ENCODE measurements around the gene PLEKHB2.
"Not testable (repeated sequence)": the region's sequence is repeated elsewhere in the genome, so short reads cannot be mapped to it uniquely, and the experiment has no call there.

The PLEKHB2 gene

GRCh38 chr2:131143803-131144202, 38.7 kb downstream of the PLEKHB2 start:
- DNase-seq (ENCODE audit: low spot score) = no peak

DNA sequence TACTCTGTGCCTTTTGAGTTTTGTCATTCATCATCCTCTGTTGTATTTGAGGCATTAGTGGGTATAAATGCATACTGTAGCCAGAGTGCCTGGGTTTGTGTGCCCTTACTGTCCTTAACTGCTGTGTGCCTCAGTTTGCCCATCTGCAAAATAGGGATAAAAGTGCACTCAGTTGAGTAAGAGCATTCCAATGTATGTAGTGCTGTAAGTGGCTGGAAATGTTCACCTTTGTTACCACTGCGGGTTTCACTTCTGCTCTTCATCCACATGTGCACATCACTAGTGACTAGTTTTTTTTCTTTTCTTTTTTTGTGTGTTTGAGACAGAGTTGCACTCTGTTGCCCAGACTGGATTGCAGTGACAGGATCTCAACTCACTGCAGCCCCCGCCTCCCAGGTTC, 39.9 kb downstream of the PLEKHB2 start:
- DNase-seq (ENCODE audit: low spot score) = no peak

GRCh38 chr2:131146231-131146630, 41.1 kb downstream of the PLEKHB2 start:
- no peak for DNase-seq (ENCODE audit: low spot score)

GRCh38 chr2:131146749-131147148, 41.6 kb downstream of the PLEKHB2 start:
- DNase-seq (ENCODE audit: low spot score) = no peak

DNA sequence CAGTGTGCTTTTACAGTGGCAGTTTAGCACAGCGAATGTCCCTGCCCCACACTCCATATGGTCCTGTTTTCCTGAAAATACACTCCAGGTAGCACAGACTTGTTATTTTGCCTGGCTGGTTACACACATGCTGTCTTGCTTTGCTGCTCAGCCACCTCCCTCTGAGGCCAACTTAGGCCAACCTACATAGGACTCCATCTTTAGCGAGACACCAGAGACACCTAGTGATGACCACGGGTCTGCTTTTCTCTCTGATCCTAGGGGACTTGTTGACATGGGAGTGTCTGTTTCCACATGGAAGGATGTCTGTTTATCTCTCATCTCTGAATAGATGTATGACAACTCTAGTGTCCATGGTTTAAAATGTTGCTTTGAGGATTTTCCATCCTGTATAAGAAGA, 43.3 kb downstream of the PLEKHB2 start:
- no peak for DNase-seq (ENCODE audit: low spot score)

GRCh38 chr2:131150109-131150508, 45.0 kb downstream of the PLEKHB2 start:
- not testable (repeated sequence) for DNase-seq (ENCODE audit: low spot score)

DNA sequence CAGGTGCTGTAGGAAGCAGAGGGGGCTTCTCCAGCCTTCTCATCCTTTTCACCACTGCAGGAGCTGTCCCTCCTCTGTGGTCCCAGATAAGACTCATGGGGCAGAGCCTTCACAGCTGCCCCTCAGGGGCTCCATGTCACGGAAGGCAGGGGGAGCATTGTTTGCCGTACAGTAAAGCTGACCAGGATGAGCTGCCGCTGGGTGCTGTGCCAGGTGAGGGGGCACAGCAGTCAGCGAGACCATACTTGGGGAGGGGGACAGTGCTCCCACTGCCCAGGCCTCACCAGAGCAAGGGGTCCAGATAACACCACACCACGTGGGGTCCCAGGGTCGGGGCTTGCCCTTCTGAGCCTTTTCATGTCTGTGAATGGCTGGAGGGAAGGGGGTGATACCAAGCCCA, 46.3 kb downstream of the PLEKHB2 start:
- no peak for DNase-seq (ENCODE audit: low spot score)

DNA sequence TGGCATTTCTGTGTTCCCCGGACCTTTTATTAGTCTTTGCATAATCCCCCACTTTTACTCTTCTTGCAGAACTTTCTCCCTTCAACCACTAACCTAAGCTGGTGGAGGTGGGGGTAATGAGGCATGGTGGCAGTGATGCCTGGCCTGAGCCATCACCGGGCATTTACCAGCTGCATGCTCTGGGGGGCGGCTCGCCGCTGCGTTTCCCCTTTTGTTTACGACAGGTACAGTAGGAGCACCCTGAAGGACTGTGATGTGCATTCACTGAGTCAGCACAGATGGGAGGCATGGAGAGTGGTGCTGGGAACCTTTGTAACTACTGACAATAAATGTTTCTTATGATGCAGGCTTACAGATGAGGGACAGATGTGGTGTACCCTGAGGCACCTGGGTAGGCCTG, 46.9 kb downstream of the PLEKHB2 start:
- no peak for DNase-seq (ENCODE audit: low spot score)

DNA sequence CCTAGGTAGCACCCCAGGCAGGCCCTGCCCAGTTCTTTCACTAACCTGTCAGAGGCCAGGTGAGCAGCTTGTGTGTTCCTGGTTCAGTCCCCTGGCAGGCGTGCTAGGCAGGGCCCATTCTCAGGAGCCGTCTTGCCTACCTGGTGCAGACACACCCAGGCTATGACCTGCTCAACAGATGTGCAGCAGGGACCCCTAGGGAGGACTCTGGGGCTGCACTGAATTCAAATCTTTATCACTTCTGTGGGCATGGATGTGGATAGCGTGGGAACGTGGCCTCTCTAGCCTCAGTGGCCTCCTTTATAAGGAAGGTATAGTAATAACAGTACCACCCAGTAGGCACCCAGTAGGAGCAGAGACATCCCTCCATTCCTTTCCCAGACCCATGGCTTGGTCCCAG, 48.4 kb downstream of the PLEKHB2 start:
- DNase-seq (ENCODE audit: low spot score) = no peak

DNA sequence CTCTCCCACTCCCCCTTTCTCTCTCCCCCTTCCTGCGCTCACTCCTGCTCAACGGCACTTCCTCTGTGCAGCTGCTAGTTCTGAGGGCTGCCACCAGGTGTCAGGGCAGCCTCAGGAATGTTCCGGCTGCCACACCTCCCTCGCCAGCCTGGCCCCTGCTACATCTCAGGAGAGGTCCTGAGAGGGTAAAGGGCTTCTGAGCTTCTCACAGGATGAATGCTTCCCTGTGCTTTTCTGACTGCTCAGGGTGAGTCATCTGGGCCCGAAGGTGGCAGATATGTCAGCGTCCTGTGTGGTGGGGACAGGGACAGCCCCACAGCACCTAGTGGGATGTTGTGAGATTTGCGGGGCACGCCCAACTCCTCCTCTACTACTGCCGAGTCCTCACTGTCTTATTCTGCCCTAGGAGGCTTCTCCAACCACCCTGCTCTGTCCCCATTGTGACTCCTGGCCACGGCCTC, 49.0 kb downstream of the PLEKHB2 start:
- peak; percentile 62 for DNase-seq (ENCODE audit: low spot score)

- no peak for DNase-seq (ENCODE audit: low spot score)
These were observed 49.5 kb downstream of the PLEKHB2 start for GRCh38 chr2:131154647-131155046.

DNA sequence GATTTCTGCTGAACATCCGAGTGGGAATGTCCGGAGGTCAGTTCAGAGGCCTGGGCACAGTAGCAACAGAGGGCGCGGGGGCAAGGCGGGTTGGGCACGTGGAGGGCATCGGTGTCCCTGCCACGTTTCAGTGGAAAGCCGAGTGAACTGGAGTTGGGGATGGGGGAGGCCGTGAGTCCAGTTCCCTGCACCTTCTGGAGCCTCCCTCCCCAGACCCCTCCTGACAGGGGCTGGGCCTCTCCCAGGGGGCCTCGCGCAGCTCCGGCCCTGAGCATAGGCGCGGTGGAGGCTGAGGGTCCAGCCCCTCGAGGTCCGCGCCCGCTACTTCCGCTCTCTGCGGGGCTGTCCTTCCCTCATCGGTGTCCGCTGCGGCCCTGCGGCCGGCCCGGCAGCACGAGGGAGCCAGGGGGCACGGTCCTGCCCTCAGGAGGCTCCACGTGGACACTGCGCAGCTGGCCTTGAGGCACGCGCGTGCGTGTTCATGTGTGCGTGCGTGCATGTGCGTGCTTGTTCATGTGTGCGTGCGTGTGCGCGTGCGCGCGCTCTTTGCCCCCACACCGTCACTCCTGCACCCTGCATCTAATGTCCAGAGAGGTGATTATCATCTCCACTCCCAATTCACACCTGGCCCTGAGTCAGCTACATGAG, 50.2 kb downstream of the PLEKHB2 start:
- no peak for DNase-seq (ENCODE audit: low spot score)

DNA sequence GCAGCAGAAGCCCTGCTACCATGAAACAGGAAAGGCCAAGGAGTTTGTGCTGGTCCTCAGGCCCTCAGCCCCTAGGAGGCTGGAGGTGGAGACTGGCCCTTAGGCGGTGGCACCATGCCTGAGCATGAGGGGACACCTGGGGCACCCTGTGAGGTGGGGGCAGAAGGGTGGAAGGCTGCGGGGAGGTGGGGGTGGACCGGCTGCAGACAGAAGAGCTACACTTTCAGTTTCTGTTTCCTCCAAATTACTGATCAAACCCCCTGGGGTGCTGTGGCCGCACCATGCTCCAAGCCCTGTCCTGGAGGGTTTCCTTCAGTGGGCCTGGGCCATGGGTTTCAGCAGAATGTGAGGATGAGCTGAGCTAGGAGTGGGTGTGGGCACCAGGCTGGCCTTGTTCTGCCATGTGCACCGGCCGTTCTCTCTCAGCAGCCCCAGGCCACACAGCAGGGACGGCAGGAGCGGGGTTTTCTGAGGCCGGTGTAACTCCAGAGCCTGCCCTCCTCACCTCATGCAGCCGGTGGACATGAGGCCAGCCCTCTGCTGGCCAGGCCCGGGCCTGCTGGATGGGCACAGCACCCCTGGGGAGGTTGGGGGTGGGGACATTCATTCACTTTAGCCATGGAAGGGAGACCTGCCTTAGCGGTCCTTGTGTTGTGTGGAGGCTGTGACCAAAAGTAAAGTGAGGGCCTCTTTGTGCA, 51.5 kb downstream of the PLEKHB2 start:
- no peak for DNase-seq (ENCODE audit: low spot score)

DNA sequence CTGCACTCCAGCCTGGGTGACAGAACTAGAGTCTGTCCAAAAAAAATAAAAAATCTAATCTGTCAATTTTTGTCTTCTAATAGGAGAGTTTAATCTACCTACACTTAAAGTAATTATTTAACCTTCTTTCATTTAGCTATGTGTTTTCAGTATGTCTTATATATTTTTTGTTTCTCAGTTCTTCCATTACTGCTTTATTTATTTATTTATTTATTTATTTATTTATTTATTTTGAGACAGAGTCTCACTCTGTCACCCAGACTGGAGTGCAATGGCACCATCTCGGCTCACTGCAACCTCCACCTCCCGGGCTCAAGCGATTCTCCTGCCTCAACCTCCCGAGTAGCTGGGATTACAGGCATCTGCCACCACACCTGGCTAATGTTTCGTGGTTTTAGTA, 60.4 kb downstream of the PLEKHB2 start:
- not testable (repeated sequence) for DNase-seq (ENCODE audit: low spot score)

GRCh38 chr2:131168538-131168937, 63.4 kb downstream of the PLEKHB2 start:
- no peak for DNase-seq (ENCODE audit: low spot score)

GRCh38 chr2:131178050-131178449, 72.9 kb downstream of the PLEKHB2 start:
- not testable (repeated sequence) for DNase-seq (ENCODE audit: low spot score)

- DNase-seq (ENCODE audit: low spot score) = not testable (repeated sequence)
These were observed 73.7 kb downstream of the PLEKHB2 start for GRCh38 chr2:131178721-131179418.

- DNase-seq (ENCODE audit: low spot score) = not testable (repeated sequence)
These were observed 76.3 kb downstream of the PLEKHB2 start for GRCh38 chr2:131181451-131181850.

DNA sequence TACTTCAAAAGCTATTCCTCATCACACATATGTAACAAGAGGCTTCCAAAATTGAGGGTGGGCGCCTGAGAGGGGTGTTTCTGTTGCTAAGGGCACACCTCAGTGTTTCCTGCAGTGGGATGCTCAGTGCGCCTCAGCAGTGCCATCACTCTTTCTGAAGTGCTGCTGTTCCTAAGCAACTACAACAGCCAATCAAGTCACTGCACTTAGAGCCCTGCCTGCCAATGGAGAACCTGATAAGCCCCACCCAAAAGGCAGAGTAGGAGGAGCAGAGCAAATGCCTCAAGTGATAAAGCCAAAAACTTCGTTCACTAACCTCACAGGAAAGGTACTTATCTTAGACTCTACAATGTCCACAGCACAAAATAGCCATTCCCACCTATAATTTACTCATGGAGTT, 88.3 kb downstream of the PLEKHB2 start:
- DNase-seq (ENCODE audit: low spot score) = not testable (repeated sequence)

- DNase-seq (ENCODE audit: low spot score) = not testable (repeated sequence)
These were observed 91.0 kb downstream of the PLEKHB2 start for GRCh38 chr2:131196186-131196585.
